ENCODE results near the gene GSG1L. TPM values are rescaled to one million over a fixed set of nuclear protein-coding genes. Genes with fewer than 3 reads are reported as not detected.

The GSG1L gene
- total RNA-seq, 1 donor from 2014 or later = not detected

- Mint-ChIP-seq H3K27me3 (ENCODE audit: low read depth) (peaks cover 15% of the 10 kb centered on the region), H3K36me3 (ENCODE audit: low read depth) (no peaks in the 10 kb centered on the region), H3K27ac (ENCODE audit: unreplicated experiment) (no peak overlapping the region), H3K4me3 (no peak overlapping the region), H3K4me1 (no peaks in the 10 kb centered on the region), H3K9me3 (peaks cover 4% of the 10 kb centered on the region)
- DNase-seq (ENCODE audit: low read depth, low spot score) = no peak
- no peak for TF ChIP-seq CTCF (conservative IDR thresholded peaks at IDR 0.05)
Observed at GRCh38 chr16:27962197-27962596, 101.3 kb downstream of the GSG1L start.

- no peak for DNase-seq (ENCODE audit: low read depth, low spot score)
- no peak for TF ChIP-seq CTCF (conservative IDR thresholded peaks at IDR 0.05)
- Mint-ChIP-seq H3K27ac (ENCODE audit: unreplicated experiment) (no peak overlapping the region), H3K4me3 (no peak overlapping the region), H3K36me3 (ENCODE audit: low read depth) (no peaks in the 10 kb centered on the region), H3K27me3 (ENCODE audit: low read depth) (peaks cover 15% of the 10 kb centered on the region), H3K9me3 (peaks cover 8% of the 10 kb centered on the region), H3K4me1 (no peaks in the 10 kb centered on the region)
Observed at GRCh38 chr16:27961296-27961620, 102.3 kb downstream of the GSG1L start.

- H3K27me3 Mint-ChIP-seq (ENCODE audit: low read depth) = peaks cover 14% of the 10 kb centered on the region
- no peak for DNase-seq (ENCODE audit: low read depth, low spot score)
- no peak for TF ChIP-seq CTCF (conservative IDR thresholded peaks at IDR 0.05)
- peaks cover 8% of the 10 kb centered on the region for H3K9me3 Mint-ChIP-seq
- H3K36me3 Mint-ChIP-seq (ENCODE audit: low read depth) = no peaks in the 10 kb centered on the region
- no peak overlapping the region for H3K4me3 Mint-ChIP-seq
- no peaks in the 10 kb centered on the region for H3K4me1 Mint-ChIP-seq
- H3K27ac Mint-ChIP-seq (ENCODE audit: unreplicated experiment) = no peak overlapping the region
Observed at GRCh38 chr16:27960619-27961295, 102.8 kb downstream of the GSG1L start.

- Mint-ChIP-seq H3K27ac (ENCODE audit: unreplicated experiment) (no peak overlapping the region), H3K9me3 (peaks cover 11% of the 10 kb centered on the region), H3K4me1 (no peaks in the 10 kb centered on the region), H3K4me3 (no peak overlapping the region), H3K36me3 (ENCODE audit: low read depth) (no peaks in the 10 kb centered on the region), H3K27me3 (ENCODE audit: low read depth) (peaks cover 15% of the 10 kb centered on the region)
- DNase-seq (ENCODE audit: low read depth, low spot score) = no peak
- TF ChIP-seq CTCF (conservative IDR thresholded peaks at IDR 0.05) = no peak
Observed at GRCh38 chr16:27959914-27960313, 103.6 kb downstream of the GSG1L start.

- no peak for TF ChIP-seq CTCF (conservative IDR thresholded peaks at IDR 0.05)
- Mint-ChIP-seq H3K27me3 (ENCODE audit: low read depth) (peaks cover 44% of the 10 kb centered on the region), H3K27ac (ENCODE audit: unreplicated experiment) (no peak overlapping the region), H3K4me1 (no peaks in the 10 kb centered on the region), H3K36me3 (ENCODE audit: low read depth) (no peaks in the 10 kb centered on the region), H3K4me3 (no peak overlapping the region), H3K9me3 (peaks cover 11% of the 10 kb centered on the region)
- DNase-seq (ENCODE audit: low read depth, low spot score) = no peak
Observed at GRCh38 chr16:27954191-27954590, 109.3 kb downstream of the GSG1L start.

All from neural crest cell (in vitro differentiated cells).